HCT116 (cell line): ENCODE results near the gene PMEPA1. TPM values are rescaled to one million over a fixed set of nuclear protein-coding genes. Genes with fewer than 3 reads are reported as not detected.

ENCODE experiments used
- ATAC-seq: fragments of 200-7000 bp; cut with Tn5 transposase; 2 replicates; pipeline ENCODE4 v1.9.1; 2020; ENCODE audit warnings: mild to moderate bottlenecking, moderate library complexity
- BruUV-seq: library from RNA; stranded (reverse); fragments of 400-500 nt; replicated peaks from 2 replicates; lab custom pipeline; 2021; lab: Mats Ljungman, UMichigan
- CTCF ChIA-PET: fragments of 300-600 bp; sonication (Branson Sonifier 250); formaldehyde crosslinking; loops from one replicate; lab custom pipeline; 2021; ENCODE audit warnings: antibody characterized with exemption; lab: Charles Lee
- POLR2A ChIA-PET: fragments of 300-600, 350-600 bp; sonication (Branson Sonifier 250); formaldehyde crosslinking; loops from one replicate; lab custom pipeline; 2021; ENCODE audit warnings: antibody characterized with exemption; lab: Charles Lee
- RAD21 ChIA-PET, 2 experiments: fragments of 300-600 bp; sonication (Branson Sonifier 250); formaldehyde crosslinking; loops; one replicate each; lab custom pipeline; 2023; ENCODE audit warnings: low total read pairs in 2 of 2; ENCODE audit not compliant: uncharacterized antibody in 2 of 2, unreplicated experiment in 2 of 2, low non-redundant PET in 1 of 2; lab: Charles Lee
- DNase-seq: peaks from one replicate; pipeline ENCODE4 v3.0.0-alpha.2; 2010; ENCODE audit warnings: low read depth, low spot score
- H2AFZ ChIP-seq: fragments of 200-600 bp; shearing (Covaris generic), sonication (generic); 2 replicates; pipeline ENCODE4 v1.6.1; 2017; ENCODE audit warnings: low read depth, mixed run types, mixed read lengths, antibody characterized with exemption, low read length; ENCODE audit not compliant: poor library complexity, severe bottlenecking
- H3K27ac ChIP-seq: 2 replicates; pipeline ENCODE4 v1.5.1; 2012; ENCODE audit warnings: low read depth, low read length
- H3K27me3 ChIP-seq: fragments of 200-600 bp; sonication (generic); 2 replicates; pipeline ENCODE4 v1.6.1; 2016; ENCODE audit warnings: mixed run types, low read length, mixed read lengths; ENCODE audit not compliant: insufficient read depth
- H3K36me3 ChIP-seq, 2 experiments: fragments of 200-500 bp in 1 of 2; fragments of 200-600 bp in 1 of 2; sonication (Bioruptor generic) in 1 of 2; sonication (generic) in 1 of 2; 2 replicates each; pipeline versions ENCODE4 v1.5.1 to v1.6.1; 2014 to 2016; ENCODE audit warnings: low read length in 2 of 2, inconsistent platforms in 1 of 2, mixed read lengths in 1 of 2, mixed run types in 1 of 2; ENCODE audit not compliant: insufficient read depth in 2 of 2, control insufficient read depth in 1 of 2
- H3K4me1 ChIP-seq, 2 experiments: fragments of 200-600 bp in 1 of 2; sonication (generic) in 1 of 2; 2 replicates each; pipeline versions ENCODE4 v1.5.1 to v1.6.1; 2012 to 2017; ENCODE audit warnings: low read length in 2 of 2, inconsistent platforms in 1 of 2, mild to moderate bottlenecking in 1 of 2, mixed read lengths in 1 of 2, mixed run types in 1 of 2, moderate library complexity in 1 of 2; ENCODE audit not compliant: insufficient read depth in 2 of 2, control insufficient read depth in 1 of 2
- H3K4me2 ChIP-seq: fragments of 200-600 bp; sonication (generic); 2 replicates; pipeline ENCODE4 v1.6.1; 2017; ENCODE audit warnings: mixed run types, low read length, mixed read lengths
- H3K4me3 ChIP-seq, 2 experiments: fragments of 200-600 bp in 1 of 2; sonication (generic) in 1 of 2; replicated peaks in 1 of 2; 2 replicates each; pipeline ENCODE4 v1.5.1; 2011 to 2016; ENCODE audit warnings: low read length in 2 of 2, control low read depth in 1 of 2, low read depth in 1 of 2, mild to moderate bottlenecking in 1 of 2, mixed read lengths in 1 of 2, mixed run types in 1 of 2
- H3K79me2 ChIP-seq: fragments of 200-600 bp; sonication (generic); 2 replicates; pipeline ENCODE4 v1.6.1; 2017; ENCODE audit warnings: mild to moderate bottlenecking, mixed run types, low read length, moderate library complexity, mixed read lengths; ENCODE audit not compliant: insufficient read depth
- H3K9ac ChIP-seq: fragments of 200-600 bp; sonication (generic); 2 replicates; pipeline ENCODE4 v1.6.1; 2016; ENCODE audit warnings: low read length, mixed read lengths
- H3K9me2 ChIP-seq: fragments of 200-600 bp; sonication (generic), shearing (Covaris generic); 2 replicates; pipeline ENCODE4 v1.6.1; 2017; ENCODE audit warnings: mixed run types, mild to moderate bottlenecking, moderate library complexity; ENCODE audit not compliant: insufficient read depth
- H3K9me3 ChIP-seq, 2 experiments: fragments of 200-500 bp in 1 of 2; fragments of 200-600 bp in 1 of 2; sonication (Bioruptor generic) in 1 of 2; sonication (generic) in 1 of 2; 2 replicates each; pipeline ENCODE4 v1.6.1; 2014 to 2017; ENCODE audit warnings: low read length in 2 of 2, mixed read lengths in 2 of 2, inconsistent platforms in 1 of 2, low read depth in 1 of 2, mild to moderate bottlenecking in 1 of 2, mixed run types in 1 of 2, moderate library complexity in 1 of 2; ENCODE audit not compliant: control insufficient read depth in 1 of 2, insufficient read depth in 1 of 2
- H4K20me1 ChIP-seq: fragments of 200-600 bp; sonication (generic), shearing (Covaris generic); 2 replicates; pipeline ENCODE4 v1.6.1; 2017; ENCODE audit warnings: mixed run types, mild to moderate bottlenecking, moderate library complexity; ENCODE audit not compliant: insufficient read depth
- CTCF ChIP-seq, 3 experiments: fragments of 200-600 bp in 1 of 3; sonication (generic) in 1 of 3; IDR thresholded peaks in 2 of 3; conservative IDR thresholded peaks in 1 of 3; 2 replicates each; pipeline ENCODE4 v1.5.1; 2012 to 2017; ENCODE audit warnings: low read depth in 2 of 3, low read length in 2 of 3, antibody characterized with exemption in 1 of 3, borderline replicate concordance in 1 of 3, control low read depth in 1 of 3, mild to moderate bottlenecking in 1 of 3, mixed read lengths in 1 of 3, mixed run types in 1 of 3, moderate library complexity in 1 of 3; ENCODE audit not compliant: insufficient read depth in 1 of 3
- FOSL1 ChIP-seq: IDR thresholded peaks from 2 replicates; pipeline ENCODE4 v1.6.1; 2012; ENCODE audit warnings: low read depth
- MAX ChIP-seq: IDR thresholded peaks from 2 replicates; pipeline ENCODE4 v1.6.1; 2012
- POLR2AphosphoS5 ChIP-seq: IDR thresholded peaks from 2 replicates; pipeline ENCODE4 v1.6.1; 2011; ENCODE audit warnings: mild to moderate bottlenecking, low read depth, low read length, moderate library complexity
- SIN3A ChIP-seq: IDR thresholded peaks from 2 replicates; pipeline ENCODE4 v1.6.1; 2012; ENCODE audit warnings: low read depth
- YY1 ChIP-seq: IDR thresholded peaks from 2 replicates; pipeline ENCODE4 v1.6.1; 2011; ENCODE audit warnings: low read length, low read depth, moderate library complexity, mild to moderate bottlenecking; ENCODE audit not compliant: insufficient replicate concordance; ENCODE audit errors: extremely low read depth
- ZBTB33 ChIP-seq: IDR thresholded peaks from 2 replicates; pipeline ENCODE4 v1.6.1; 2011; ENCODE audit warnings: mild to moderate bottlenecking, low read length, moderate library complexity; ENCODE audit not compliant: insufficient replicate concordance; ENCODE audit errors: extremely low read depth
- intact Hi-C: fragments of 100-400 bp; cut with micrococcal nuclease; formaldehyde crosslinking; loops from 2 replicates; pipeline ENCODE4 v1.10.0; 2022
- total RNA-seq: library from RNA; stranded (reverse); gene quantifications from one replicate; pipeline ENCODE4 v1.2.1, GENCODE V29; 2021; ENCODE audit not compliant: unreplicated experiment
- TF ChIP-seq, protein P1 (sequence below): IDR thresholded peaks from 2 replicates; pipeline ENCODE4 v1.6.1; 2012

The PMEPA1 gene
- total RNA-seq, 1 experiment from 2014 or later, result 0.64 TPM

DNA sequence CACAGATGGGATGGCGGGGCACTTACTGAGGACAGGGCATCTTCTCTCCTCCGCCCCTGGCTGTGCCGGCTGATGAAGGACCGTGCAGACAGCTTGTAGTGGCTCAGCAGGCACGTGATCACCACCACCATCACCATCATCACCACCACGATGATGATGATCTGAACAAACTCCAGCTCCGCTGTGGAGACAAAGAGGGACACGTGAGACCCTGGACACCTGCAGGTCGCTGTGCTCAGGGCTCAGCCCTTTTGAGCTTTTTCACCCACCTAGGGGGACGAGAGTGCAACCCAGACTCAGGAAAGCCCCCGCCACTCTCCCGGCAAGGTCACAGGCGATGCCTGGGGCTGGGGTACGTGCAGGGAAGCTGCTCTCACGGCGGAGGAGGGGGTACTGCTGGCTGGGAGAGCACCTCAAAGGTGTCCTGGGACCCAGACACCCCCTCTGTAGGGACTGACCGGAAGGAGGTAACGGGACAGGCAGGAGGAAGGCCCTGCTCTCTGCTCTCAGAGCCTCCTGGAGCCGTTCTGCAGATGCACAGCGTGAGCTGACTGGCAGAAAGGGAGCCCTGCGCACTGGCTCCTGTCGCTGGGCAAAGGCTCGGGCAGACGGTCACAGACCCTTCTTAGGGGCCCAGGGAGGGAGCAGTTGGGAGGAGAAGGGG is 50.2 kb downstream of the PMEPA1 start (continued):
- no peak for TF ChIP-seq CTCF (IDR thresholded peaks at IDR 0.05 in 2 of 3, conservative IDR thresholded peaks at IDR 0.05 in 1 of 3; ENCODE audit: borderline replicate concordance in 1 of 3, insufficient read depth in 1 of 3, low read depth in 2 of 3, low read length in 2 of 3)
- no peak for TF ChIP-seq ZBTB33
- no peak for TF ChIP-seq MAX

DNA sequence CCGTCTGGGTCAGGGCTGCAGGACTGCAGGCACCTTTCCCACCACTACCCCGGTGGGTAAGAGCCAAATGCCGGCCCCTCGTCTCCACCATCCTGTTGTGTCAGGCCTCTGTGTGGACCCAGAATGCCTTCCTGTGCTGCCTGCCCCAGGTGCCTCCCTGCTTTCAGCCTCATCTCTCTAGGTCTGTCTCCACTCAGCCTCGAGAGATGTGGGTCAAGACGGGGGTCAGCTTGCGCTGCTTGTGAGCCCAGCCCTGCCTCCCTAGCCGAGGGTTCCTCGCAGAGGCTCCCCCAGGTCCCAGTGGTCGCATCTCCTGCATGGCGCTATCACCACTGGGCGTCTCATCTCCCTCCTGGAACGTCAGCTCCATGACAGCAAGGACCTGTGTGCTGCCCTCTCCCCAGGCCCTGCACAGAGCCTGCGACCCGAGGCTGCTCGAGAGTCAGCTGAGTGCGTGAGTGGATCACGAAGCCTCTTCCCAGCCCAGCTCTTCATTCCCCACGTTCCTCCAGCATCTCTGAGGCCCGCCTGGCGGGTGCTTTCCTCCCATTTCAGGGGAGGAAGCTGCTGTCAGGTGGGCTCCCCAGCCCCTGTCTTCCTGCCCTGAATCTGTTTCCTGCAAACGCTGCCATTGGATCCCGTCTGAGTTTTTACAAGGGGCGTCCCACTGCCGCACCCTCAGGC is 50.8 kb downstream of the PMEPA1 start:
- ChIA-PET POLR2A (no interaction called here), CTCF (no interaction called here), RAD21 (no interaction called here)
- H3K79me2 ChIP-seq, result no peaks in the 10 kb centered on the region
- ATAC-seq, result no peak
- H3K27ac ChIP-seq, result no peak overlapping the region
- H3K36me3 ChIP-seq, result no peaks in the 10 kb centered on the region
- no peaks in the 10 kb centered on the region for H3K4me1 ChIP-seq
- no peak overlapping the region for H3K4me3 ChIP-seq
- H3K9me2 ChIP-seq, result no peaks in the 10 kb centered on the region
- intact Hi-C loops, result no loop called here
- no peak for TF ChIP-seq SIN3A
- no peak for TF ChIP-seq POLR2AphosphoS5
- TF ChIP-seq, protein P1, sequence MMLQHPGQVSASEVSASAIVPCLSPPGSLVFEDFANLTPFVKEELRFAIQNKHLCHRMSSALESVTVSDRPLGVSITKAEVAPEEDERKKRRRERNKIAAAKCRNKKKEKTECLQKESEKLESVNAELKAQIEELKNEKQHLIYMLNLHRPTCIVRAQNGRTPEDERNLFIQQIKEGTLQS, result no peak
- no peak for TF ChIP-seq FOSL1
- TF ChIP-seq YY1, result no peak
- no peak for TF ChIP-seq ZBTB33
- TF ChIP-seq, all 23 proteins: peak for 0
- Histone ChIP-seq H2AFZ (no peak overlapping the region), H4K20me1 (no peaks in the 10 kb centered on the region), H3K9ac (no peak overlapping the region), H3K9me3 (no peaks in the 10 kb centered on the region; a peak in 1 of 4 replicates), H3K4me2 (no peak overlapping the region), H3K27me3 (0 out of 2 replicates have a peak, but pooled peaks cover under 1% of the 10 kb centered on the region)
- no peak for DNase-seq
- BruUV-seq, result no TSS peak
